NB4 (cell line): ENCODE data around the gene C15orf61.

Experiments used
- DNase-seq: peaks from one replicate; pipeline ENCODE4 v3.0.0; 2010; ENCODE audit warnings: low read depth
- H3K4me3 ChIP-seq: one replicate; pipeline ENCODE4 v1.5.1; 2011; ENCODE audit warnings: mild to moderate bottlenecking, low read depth, low read length, moderate library complexity
- CTCF ChIP-seq: IDR thresholded peaks from one replicate; pipeline ENCODE4 v1.5.1; 2012; ENCODE audit warnings: low read depth, low read length
- MAX ChIP-seq: IDR thresholded peaks from 2 replicates; pipeline ENCODE4 v1.6.1; 2011; ENCODE audit warnings: low read depth, low read length
- MYC ChIP-seq: IDR thresholded peaks from 2 replicates; pipeline ENCODE4 v1.6.1; 2011; ENCODE audit warnings: low read depth, low read length
- POLR2A ChIP-seq: IDR thresholded peaks from 2 replicates; pipeline ENCODE4 v1.6.1; 2011; ENCODE audit warnings: mild to moderate bottlenecking; ENCODE audit not compliant: insufficient read length; ENCODE audit errors: extremely low read depth

Gene C15orf61

GRCh38 chr15:67564021-67564967, 43.4 kb downstream of the C15orf61 start:
- DNase-seq, result peak; percentile 17
- TF ChIP-seq CTCF, result no peak
- TF ChIP-seq POLR2A, result no peak
- TF ChIP-seq MYC, result no peak
- no peak for TF ChIP-seq MAX
- no peak overlapping the region for H3K4me3 ChIP-seq

- no peak overlapping the region for H3K4me3 ChIP-seq
- TF ChIP-seq CTCF, result no peak
- no peak for TF ChIP-seq MAX
- no peak for TF ChIP-seq MYC
- no peak for TF ChIP-seq POLR2A
- peak; percentile 63 for DNase-seq
Observed at GRCh38 chr15:67564968-67565345, 44.0 kb downstream of the C15orf61 start.

DNA sequence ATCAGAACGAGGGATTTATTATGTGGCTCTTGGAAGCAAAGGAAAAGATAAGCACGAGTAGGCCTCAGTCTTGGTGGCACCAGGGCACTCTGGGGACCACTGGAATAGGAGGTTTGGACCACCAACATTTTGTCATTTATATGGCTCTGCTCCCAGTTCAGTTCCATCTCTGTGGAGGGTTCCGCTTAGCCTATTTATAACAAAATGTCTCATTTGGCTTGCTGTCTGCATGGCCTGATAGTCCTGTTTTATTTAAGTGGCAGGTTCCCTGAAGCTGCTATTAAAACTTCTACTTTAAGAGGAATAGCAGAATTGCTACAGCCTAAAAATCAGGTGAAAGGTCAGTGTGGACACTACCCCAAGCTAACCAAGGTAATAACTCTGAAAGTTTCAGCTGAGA, 48.7 kb downstream of the C15orf61 start:
- DNase-seq, result no peak
- H3K4me3 ChIP-seq, result no peak overlapping the region
- TF ChIP-seq MAX (no peak), POLR2A (no peak), CTCF (no peak), MYC (no peak)

- TF ChIP-seq MYC (no peak), MAX (no peak), CTCF (no peak)
- no peak overlapping the region for H3K4me3 ChIP-seq
- no peak for DNase-seq
Observed at GRCh38 chr15:67570875-67571647, 50.1 kb downstream of the C15orf61 start.

DNA sequence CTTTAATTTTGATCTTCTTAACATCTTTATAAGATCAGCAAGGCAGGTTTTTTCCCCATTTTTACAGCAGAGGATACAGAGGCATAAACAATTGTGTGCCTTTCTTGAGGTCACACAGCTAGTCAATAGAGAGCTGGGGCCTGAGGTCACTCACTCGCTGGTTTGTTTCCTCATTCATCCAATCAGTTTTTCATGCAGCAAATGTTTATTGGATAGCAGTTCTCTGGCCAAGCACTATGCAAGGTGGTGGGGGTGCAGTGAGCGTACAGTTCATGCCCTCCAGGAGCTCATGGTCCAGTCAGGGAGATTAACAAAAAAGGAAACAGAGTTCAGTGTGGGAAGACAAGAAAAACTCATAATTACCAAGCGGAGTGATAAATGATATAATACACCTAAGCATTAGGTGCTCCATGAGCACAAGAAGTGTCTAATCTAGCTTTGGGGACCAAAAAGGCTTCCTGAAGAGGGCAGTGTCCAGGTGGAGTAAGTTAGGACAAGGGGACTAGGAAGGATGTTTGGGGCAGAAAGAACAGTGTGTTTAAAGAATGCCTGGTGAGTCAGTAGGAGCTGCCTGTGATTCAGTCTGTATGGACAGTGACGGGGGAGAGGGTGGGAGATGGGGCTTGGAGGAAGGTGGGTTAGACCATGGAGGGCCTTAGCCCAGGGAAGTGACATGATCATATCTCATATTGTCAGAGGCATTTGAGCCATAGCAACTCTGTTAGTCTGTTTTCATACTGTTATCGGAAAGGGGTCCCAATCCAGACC, 50.9 kb downstream of the C15orf61 start:
- TF ChIP-seq POLR2A (no peak), MYC (no peak), CTCF (no peak), MAX (no peak)
- DNase-seq, result no peak
- no peak overlapping the region for H3K4me3 ChIP-seq
